RWPE1 (cell line): ENCODE results near the gene MUC5B.

Source experiments
- CTCF ChIA-PET: fragments of 350-600 bp; sonication (Branson Sonifier 250); formaldehyde crosslinking; extraction: SDS; loops from one replicate; lab custom pipeline; 2021; lab: Yijun Ruan, JAX
- POLR2A ChIA-PET: fragments of 400-600 bp; formaldehyde crosslinking; extraction: SDS; loops from one replicate; lab custom pipeline; 2020; ENCODE audit warnings: antibody characterized with exemption; ENCODE audit not compliant: low non-redundant PET; lab: Yijun Ruan, JAX
- DNase-seq: peaks from one replicate; pipeline ENCODE4 v3.0.0; 2012; ENCODE audit warnings: low spot score
- H3K27ac ChIP-seq: fragments of 450-650 bp; 2 replicates; pipeline ENCODE4 v1.5.1; 2017
- TF ChIP-seq, protein P1 (sequence below): fragments of 450-650 bp; conservative IDR thresholded peaks from 2 replicates; pipeline ENCODE4 v1.5.1; 2017; ENCODE audit warnings: low read depth, mild to moderate bottlenecking

MUC5B gene

DNA sequence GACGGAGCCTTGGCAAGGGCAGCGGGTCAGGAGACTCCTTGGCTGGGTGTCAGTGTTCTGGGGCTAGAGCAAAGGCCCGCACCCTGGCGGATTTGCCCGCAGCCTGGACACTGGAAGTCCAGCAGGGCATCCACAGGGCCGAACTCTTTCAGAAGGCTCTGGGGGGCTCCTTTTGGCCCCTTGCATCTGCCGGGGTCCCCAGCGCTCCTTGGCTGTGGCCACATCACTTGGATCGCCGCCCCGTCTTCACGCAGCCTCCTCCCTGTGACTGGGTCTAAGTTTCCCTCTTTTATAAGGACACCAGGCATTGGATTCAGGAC is 45.1 kb upstream of the MUC5B start:
- TF ChIP-seq, protein P1, sequence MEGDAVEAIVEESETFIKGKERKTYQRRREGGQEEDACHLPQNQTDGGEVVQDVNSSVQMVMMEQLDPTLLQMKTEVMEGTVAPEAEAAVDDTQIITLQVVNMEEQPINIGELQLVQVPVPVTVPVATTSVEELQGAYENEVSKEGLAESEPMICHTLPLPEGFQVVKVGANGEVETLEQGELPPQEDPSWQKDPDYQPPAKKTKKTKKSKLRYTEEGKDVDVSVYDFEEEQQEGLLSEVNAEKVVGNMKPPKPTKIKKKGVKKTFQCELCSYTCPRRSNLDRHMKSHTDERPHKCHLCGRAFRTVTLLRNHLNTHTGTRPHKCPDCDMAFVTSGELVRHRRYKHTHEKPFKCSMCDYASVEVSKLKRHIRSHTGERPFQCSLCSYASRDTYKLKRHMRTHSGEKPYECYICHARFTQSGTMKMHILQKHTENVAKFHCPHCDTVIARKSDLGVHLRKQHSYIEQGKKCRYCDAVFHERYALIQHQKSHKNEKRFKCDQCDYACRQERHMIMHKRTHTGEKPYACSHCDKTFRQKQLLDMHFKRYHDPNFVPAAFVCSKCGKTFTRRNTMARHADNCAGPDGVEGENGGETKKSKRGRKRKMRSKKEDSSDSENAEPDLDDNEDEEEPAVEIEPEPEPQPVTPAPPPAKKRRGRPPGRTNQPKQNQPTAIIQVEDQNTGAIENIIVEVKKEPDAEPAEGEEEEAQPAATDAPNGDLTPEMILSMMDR = no peak
- no peak overlapping the region for H3K27ac ChIP-seq
- no peak for DNase-seq
- ChIA-PET CTCF (interaction anchor here (0.6 kb wide), 1 partner anchor 63 kb away, joined by 4 read pairs; no protein-coding TSS in a partner anchor), POLR2A (no interaction called here)

DNA sequence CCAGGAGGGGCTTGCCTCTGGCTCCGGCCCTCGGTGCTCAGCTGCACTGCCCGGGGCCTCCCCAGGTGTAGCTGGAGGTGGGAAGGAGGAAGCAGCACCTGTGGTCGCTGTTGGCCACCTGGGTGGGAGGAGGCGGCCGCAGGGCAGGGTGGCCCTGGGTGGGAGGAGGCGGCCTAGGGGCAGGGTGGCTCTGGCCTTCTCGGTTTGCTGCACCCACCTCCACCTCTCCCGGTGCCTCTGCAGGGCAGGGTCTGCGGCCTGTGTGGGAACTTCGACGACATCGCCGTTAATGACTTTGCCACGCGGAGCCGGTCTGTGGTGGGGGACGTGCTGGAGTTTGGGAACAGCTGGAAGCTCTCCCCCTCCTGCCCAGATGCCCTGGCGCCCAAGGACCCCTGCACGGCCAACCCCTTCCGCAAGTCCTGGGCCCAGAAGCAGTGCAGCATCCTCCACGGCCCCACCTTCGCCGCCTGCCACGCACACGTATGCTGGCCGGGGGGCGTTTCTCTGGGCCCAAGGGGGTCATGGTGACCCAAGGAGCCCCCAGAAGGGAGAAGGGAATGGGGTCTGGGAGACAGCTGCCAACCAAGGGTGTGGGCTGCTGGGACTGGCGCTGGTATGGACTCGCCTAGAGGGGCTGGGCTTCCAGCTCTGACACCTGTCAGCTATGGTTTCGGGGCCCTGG is 44.5 kb upstream of the MUC5B start:
- POLR2A ChIA-PET = no interaction called here
- DNase-seq = no peak
- TF ChIP-seq, protein P1 = no peak
- no peak overlapping the region for H3K27ac ChIP-seq
- CTCF ChIA-PET = no interaction called here

DNA sequence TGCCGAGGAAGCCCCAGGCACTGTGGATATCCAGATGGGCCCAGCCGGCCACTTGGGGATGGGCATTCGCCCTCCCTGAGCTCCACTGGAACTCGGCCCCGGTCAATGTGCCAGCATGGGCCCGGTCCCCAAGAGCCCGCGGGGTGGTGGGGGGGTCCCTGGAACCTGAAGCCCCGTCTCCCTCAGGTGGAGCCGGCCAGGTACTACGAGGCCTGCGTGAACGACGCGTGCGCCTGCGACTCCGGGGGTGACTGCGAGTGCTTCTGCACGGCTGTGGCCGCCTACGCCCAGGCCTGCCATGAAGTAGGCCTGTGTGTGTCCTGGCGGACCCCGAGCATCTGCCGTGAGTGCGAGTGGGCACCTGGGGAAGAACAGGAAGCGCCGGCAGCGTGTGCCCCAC is 44.0 kb upstream of the MUC5B start:
- H3K27ac ChIP-seq = no peak overlapping the region
- CTCF ChIA-PET = no interaction called here
- DNase-seq = no peak
- TF ChIP-seq, protein P1 = no peak
- POLR2A ChIA-PET = no interaction called here

DNA sequence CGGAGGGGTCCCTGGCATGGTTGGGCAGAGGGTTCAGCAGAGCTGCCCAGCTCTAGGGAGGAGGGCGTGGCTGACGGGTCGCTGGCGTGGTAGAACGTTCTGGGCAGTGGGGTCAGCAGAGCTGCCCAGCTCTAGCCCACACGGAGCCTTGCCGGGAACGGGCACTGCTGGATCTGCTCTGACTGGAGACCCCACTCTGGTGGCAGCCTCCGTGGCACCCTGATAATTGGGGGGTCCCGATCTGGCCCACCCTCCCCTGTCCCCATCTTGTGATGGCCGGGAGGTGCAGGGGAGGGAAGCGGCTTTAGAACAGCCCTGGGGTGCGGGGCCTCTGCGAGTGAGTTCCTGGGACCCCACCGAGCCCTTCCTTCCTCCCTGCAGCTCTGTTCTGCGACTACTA is 43.2 kb upstream of the MUC5B start:
- POLR2A ChIA-PET = no interaction called here
- TF ChIP-seq, protein P1 = no peak

DNA sequence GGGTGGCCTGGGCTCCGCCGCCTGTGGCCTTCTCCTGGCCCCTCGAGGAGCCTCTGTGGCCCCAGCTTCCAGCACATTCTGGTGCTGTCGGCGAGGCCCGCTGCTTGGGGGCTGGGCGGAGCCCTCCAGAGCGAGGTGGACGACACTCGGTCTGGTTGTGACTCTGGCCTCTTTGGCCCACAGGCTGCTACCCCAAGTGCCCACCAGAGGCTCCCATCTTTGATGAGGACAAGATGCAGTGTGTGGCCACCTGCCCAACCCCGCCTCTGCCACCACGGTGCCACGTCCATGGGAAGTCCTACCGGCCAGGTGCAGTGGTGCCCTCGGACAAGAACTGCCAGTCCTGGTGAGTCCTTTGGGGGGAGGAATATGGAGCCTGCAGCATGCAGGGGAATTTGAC is 42.7 kb upstream of the MUC5B start:
- ChIA-PET CTCF (no interaction called here), POLR2A (no interaction called here)
- no peak for DNase-seq
- TF ChIP-seq, protein P1 = no peak
- H3K27ac ChIP-seq = no peak overlapping the region

More for the DNA sequence above, 43.2 kb upstream of the MUC5B start:
- DNase-seq = no peak
- CTCF ChIA-PET = no interaction called here
- H3K27ac ChIP-seq = no peak overlapping the region

DNA sequence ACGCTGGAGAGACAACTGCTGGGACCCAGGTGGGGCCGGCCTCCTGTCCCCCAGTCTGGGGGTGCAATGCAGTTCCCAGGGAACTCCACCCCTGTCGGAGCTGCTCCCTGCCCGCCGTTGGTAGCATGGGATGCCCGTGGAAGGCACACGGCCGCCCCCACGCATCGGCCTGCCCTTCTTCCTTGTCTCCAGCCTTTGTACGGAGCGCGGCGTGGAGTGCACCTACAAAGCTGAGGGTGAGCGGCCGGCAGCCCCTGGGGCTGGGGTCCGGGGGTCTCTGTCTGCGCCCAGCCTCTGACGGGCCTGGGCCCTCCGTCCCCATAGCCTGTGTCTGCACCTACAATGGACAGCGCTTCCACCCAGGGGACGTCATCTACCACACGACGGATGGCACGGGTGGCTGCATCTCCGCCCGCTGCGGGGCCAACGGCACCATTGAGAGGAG is 41.9 kb upstream of the MUC5B start:
- CTCF ChIA-PET = no interaction called here
- POLR2A ChIA-PET = no interaction called here
- TF ChIP-seq, protein P1 = no peak
- DNase-seq = no peak
- H3K27ac ChIP-seq = no peak overlapping the region
